ENCODE measurements around the gene MYBL2. TPM values are rescaled to one million over a fixed set of nuclear protein-coding genes. Genes with fewer than 3 reads are reported as not detected.

The MYBL2 gene
- total RNA-seq, 2 donors from 2014 or later, result 139 to 182 TPM

DNA sequence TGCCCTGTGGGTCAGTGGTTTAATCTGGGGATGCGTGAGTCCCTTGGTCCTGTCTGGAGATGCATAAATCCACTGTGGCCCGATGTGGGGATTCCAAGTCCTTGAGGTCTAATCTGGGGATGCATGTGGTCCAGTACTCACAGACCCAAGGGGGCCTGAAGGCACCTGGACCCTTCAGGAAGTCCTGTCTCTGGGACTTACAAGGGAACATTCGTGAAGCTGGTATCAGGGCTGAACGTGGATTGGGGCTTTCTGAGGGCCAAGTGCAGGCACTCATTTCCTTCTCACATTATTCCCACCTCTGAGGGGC, 85.1 kb downstream of the MYBL2 start:
- WGBS, 2 experiments (ENCODE audit: insufficient coverage in 1 of 2, insufficient read length in 1 of 2), result 90% methylated on average over 2 to 4 of the region's 4 CpGs
- H3K27me3 Mint-ChIP-seq (ENCODE audit: insufficient read depth), result peaks cover 3% of the 10 kb centered on the region

DNA sequence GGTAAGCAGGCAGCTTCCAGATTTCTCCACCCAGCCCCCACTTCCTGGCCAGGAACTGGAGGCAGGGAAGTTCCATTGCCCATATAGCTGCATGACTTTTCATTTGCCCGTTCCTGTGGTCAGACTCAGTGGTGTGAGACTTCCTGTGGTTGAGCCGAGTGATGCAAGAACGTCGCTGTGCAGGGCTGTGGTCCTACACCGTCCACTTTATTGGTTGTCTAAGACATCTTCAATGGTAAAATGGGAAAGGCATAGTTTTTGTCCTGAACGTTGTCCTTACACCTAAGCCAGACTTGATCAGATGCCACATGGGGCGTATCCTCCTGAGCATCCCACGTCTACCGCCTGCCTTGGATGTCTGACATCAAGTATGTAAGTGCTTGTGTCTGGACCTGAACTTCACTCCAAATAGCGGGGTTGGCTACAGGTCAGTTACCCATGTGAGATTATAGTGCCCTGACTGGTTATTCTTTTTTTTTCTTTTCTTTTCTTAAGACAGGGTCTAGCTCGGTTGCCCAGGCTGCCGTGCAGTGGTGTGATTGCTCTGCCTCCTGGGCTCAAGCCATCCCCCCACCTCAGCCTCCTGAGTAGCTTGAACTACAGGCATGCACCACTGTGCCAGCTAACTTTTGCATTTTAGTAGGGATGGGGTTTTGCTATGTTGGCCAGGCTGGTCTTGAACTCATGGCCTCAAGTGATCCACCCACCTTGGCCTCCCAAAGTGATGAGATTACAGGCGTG, 85.8 kb downstream of the MYBL2 start:
- H3K27ac Mint-ChIP-seq, result no peak overlapping the region
- no peak overlapping the region for H3K9ac ChIP-seq (ENCODE audit: extremely low read depth, low read length, poor library complexity, severe bottlenecking)
- H3K27ac ChIP-seq (ENCODE audit: low read depth, low read length), result no peak overlapping the region
- DNase-seq, result no peak
- no peak overlapping the region for H3K4me3 Mint-ChIP-seq
- no peaks in the 10 kb centered on the region for H3K27me3 ChIP-seq (ENCODE audit: control insufficient read depth, insufficient read depth, low read length, poor library complexity, severe bottlenecking)
- H3K9me3 ChIP-seq (ENCODE audit: control insufficient read depth, low read length), result no peaks in the 10 kb centered on the region
- peaks cover 14% of the 10 kb centered on the region for H3K4me1 Mint-ChIP-seq
- peaks cover 3% of the 10 kb centered on the region for H3K27me3 Mint-ChIP-seq (ENCODE audit: insufficient read depth)
- no peaks in the 10 kb centered on the region for H3K4me1 ChIP-seq (ENCODE audit: control insufficient read depth, insufficient read depth, low read length)
- peaks cover 2% of the 10 kb centered on the region for H3K36me3 Mint-ChIP-seq (ENCODE audit: low read depth)
- H3K9me3 Mint-ChIP-seq, result peaks cover 2% of the 10 kb centered on the region
- no peaks in the 10 kb centered on the region for H3K36me3 ChIP-seq (ENCODE audit: control insufficient read depth, insufficient read depth, low read length)
- WGBS, 2 experiments (ENCODE audit: insufficient coverage in 1 of 2, insufficient read length in 1 of 2), result 94 to 95% methylated on average over 10 to 13 of the region's 13 CpGs
- TF ChIP-seq, protein P1, sequence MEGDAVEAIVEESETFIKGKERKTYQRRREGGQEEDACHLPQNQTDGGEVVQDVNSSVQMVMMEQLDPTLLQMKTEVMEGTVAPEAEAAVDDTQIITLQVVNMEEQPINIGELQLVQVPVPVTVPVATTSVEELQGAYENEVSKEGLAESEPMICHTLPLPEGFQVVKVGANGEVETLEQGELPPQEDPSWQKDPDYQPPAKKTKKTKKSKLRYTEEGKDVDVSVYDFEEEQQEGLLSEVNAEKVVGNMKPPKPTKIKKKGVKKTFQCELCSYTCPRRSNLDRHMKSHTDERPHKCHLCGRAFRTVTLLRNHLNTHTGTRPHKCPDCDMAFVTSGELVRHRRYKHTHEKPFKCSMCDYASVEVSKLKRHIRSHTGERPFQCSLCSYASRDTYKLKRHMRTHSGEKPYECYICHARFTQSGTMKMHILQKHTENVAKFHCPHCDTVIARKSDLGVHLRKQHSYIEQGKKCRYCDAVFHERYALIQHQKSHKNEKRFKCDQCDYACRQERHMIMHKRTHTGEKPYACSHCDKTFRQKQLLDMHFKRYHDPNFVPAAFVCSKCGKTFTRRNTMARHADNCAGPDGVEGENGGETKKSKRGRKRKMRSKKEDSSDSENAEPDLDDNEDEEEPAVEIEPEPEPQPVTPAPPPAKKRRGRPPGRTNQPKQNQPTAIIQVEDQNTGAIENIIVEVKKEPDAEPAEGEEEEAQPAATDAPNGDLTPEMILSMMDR (conservative IDR thresholded peaks at IDR 0.05), result no peak
- H3K4me3 ChIP-seq (ENCODE audit: low read length), result no peak overlapping the region

More for the DNA sequence above, 85.1 kb downstream of the MYBL2 start:
- Mint-ChIP-seq H3K9me3 (peaks cover 2% of the 10 kb centered on the region), H3K36me3 (ENCODE audit: low read depth) (peaks cover 2% of the 10 kb centered on the region), H3K27ac (no peak overlapping the region), H3K4me3 (no peak overlapping the region), H3K4me1 (peaks cover 15% of the 10 kb centered on the region)
- no peak for DNase-seq
- no peak overlapping the region for H3K27ac ChIP-seq (ENCODE audit: low read depth, low read length)
- H3K4me3 ChIP-seq (ENCODE audit: low read length), result no peak overlapping the region
- H3K4me1 ChIP-seq (ENCODE audit: control insufficient read depth, insufficient read depth, low read length), result no peaks in the 10 kb centered on the region
- TF ChIP-seq, protein P1 (conservative IDR thresholded peaks at IDR 0.05), result no peak
- no peaks in the 10 kb centered on the region for H3K9me3 ChIP-seq (ENCODE audit: control insufficient read depth, low read length)
- H3K9ac ChIP-seq (ENCODE audit: extremely low read depth, low read length, poor library complexity, severe bottlenecking), result no peak overlapping the region
- H3K36me3 ChIP-seq (ENCODE audit: control insufficient read depth, insufficient read depth, low read length), result no peaks in the 10 kb centered on the region
- no peaks in the 10 kb centered on the region for H3K27me3 ChIP-seq (ENCODE audit: control insufficient read depth, insufficient read depth, low read length, poor library complexity, severe bottlenecking)

GRCh38 chr20:43755390-43755789, 88.5 kb downstream of the MYBL2 start:
- no peak for DNase-seq
- Histone ChIP-seq H3K4me1 (ENCODE audit: control insufficient read depth, insufficient read depth, low read length) (no peaks in the 10 kb centered on the region), H3K9ac (ENCODE audit: extremely low read depth, low read length, poor library complexity, severe bottlenecking) (no peak overlapping the region), H3K27ac (ENCODE audit: low read depth, low read length) (no peak overlapping the region), H3K9me3 (ENCODE audit: control insufficient read depth, low read length) (no peaks in the 10 kb centered on the region), H3K36me3 (ENCODE audit: control insufficient read depth, insufficient read depth, low read length) (no peaks in the 10 kb centered on the region), H3K4me3 (ENCODE audit: low read length) (no peak overlapping the region), H3K27me3 (ENCODE audit: control insufficient read depth, insufficient read depth, low read length, poor library complexity, severe bottlenecking) (no peaks in the 10 kb centered on the region)
- TF ChIP-seq, protein P1 (conservative IDR thresholded peaks at IDR 0.05), result no peak
- Mint-ChIP-seq H3K27ac (no peak overlapping the region), H3K4me3 (no peak overlapping the region), H3K27me3 (ENCODE audit: insufficient read depth) (no peaks in the 10 kb centered on the region), H3K9me3 (peaks cover 2% of the 10 kb centered on the region), H3K4me1 (peaks cover 6% of the 10 kb centered on the region), H3K36me3 (ENCODE audit: low read depth) (peaks cover 2% of the 10 kb centered on the region)
- 93 to 95% methylated on average over 7 of the region's 7 CpGs for WGBS, 2 experiments (ENCODE audit: insufficient coverage in 1 of 2, insufficient read length in 1 of 2)

Data from endodermal cell (in vitro differentiated cells).